Measurements from ENCODE around the gene CHEK1. TPM values are rescaled to one million over a fixed set of nuclear protein-coding genes. Genes with fewer than 3 reads are reported as not detected.
"Not testable (repeated sequence)": the region's sequence is repeated elsewhere in the genome, so short reads cannot be mapped to it uniquely, and the experiment has no call there.

The CHEK1 gene
- polyA plus RNA-seq = 1 to 10 TPM; 4.2 to 6.7 TPM

GRCh38 chr11:125624756-125625213 is at the start of gene CHEK1:
Gene CHEK1 (plus strand): TSS chr11:125625163. CDS start chr11:125626769, 1,606 bp downstream.
- peak within 1 kb of the TSS; percentile 94 to 96 for H3K27ac ChIP-seq (ENCODE audit: low read depth in 2 of 2, low read length in 1 of 2)
- 52 to 56% methylated on average over 9 of the region's 9 CpGs for WGBS, 2 donors

GRCh38 chr11:125577181-125577580 is 47.8 kb upstream of the CHEK1 start:
- not testable (repeated sequence) for H3K4me3 ChIP-seq (ENCODE audit: low read depth in 1 of 2, low read length in 2 of 2); H3K27me3 ChIP-seq (ENCODE audit: control insufficient read depth in 1 of 2, insufficient read depth in 2 of 2, low read length in 2 of 2); H3K9me3 ChIP-seq (ENCODE audit: control insufficient read depth in 2 of 2, insufficient read depth in 1 of 2, low read depth in 1 of 2, low read length in 1 of 2); H3K27ac ChIP-seq (ENCODE audit: low read depth in 2 of 2, low read length in 1 of 2); H3K4me1 ChIP-seq (ENCODE audit: control insufficient read depth in 2 of 2, insufficient read depth in 2 of 2, low read length in 1 of 2)
- H3K36me3 ChIP-seq (ENCODE audit: control insufficient read depth in 2 of 2, insufficient read depth in 2 of 2, low read length in 1 of 2) = peaks cover 21 to 23% of the 10 kb centered on the region in 2 donors
- WGBS, 2 donors = 91 to 95% methylated on average over 14 of the region's 14 CpGs

More at GRCh38 chr11:125624756-125625213, at the start of gene CHEK1:
- Histone ChIP-seq H3K27me3 (ENCODE audit: control insufficient read depth in 1 of 2, insufficient read depth in 2 of 2, low read length in 2 of 2) (no peaks in the 10 kb centered on the region), H3K9me3 (ENCODE audit: control insufficient read depth in 2 of 2, insufficient read depth in 1 of 2, low read depth in 1 of 2, low read length in 1 of 2) (no peaks in the 10 kb centered on the region), H3K36me3 (ENCODE audit: control insufficient read depth in 2 of 2, insufficient read depth in 2 of 2, low read length in 1 of 2) (peaks cover 2 to 4% of the 10 kb centered on the region in 2 donors), H3K4me1 (ENCODE audit: control insufficient read depth in 2 of 2, insufficient read depth in 2 of 2, low read length in 1 of 2) (no peaks in the 10 kb centered on the region), H3K4me3 (ENCODE audit: low read depth in 1 of 2, low read length in 2 of 2) (peak within 1 kb of the TSS; percentile 64 to 75)

GRCh38 chr11:125578783-125579182 is 46.2 kb upstream of the CHEK1 start:
- peaks cover 20 to 23% of the 10 kb centered on the region in 2 donors for H3K36me3 ChIP-seq (ENCODE audit: control insufficient read depth in 2 of 2, insufficient read depth in 2 of 2, low read length in 1 of 2)
- H3K9me3 ChIP-seq (ENCODE audit: control insufficient read depth in 2 of 2, insufficient read depth in 1 of 2, low read depth in 1 of 2, low read length in 1 of 2) = no peaks in the 10 kb centered on the region
- H3K4me3 ChIP-seq (ENCODE audit: low read depth in 1 of 2, low read length in 2 of 2) = no peak overlapping the region
- H3K4me1 ChIP-seq (ENCODE audit: control insufficient read depth in 2 of 2, insufficient read depth in 2 of 2, low read length in 1 of 2) = no peaks in the 10 kb centered on the region
- no peaks in the 10 kb centered on the region for H3K27me3 ChIP-seq (ENCODE audit: control insufficient read depth in 1 of 2, insufficient read depth in 2 of 2, low read length in 2 of 2)
- WGBS, 2 donors = 95 to 98% methylated on average over 2 of the region's 2 CpGs
- no peak overlapping the region for H3K27ac ChIP-seq (ENCODE audit: low read depth in 2 of 2, low read length in 1 of 2)

GRCh38 chr11:125579811-125580210 is 45.2 kb upstream of the CHEK1 start:
- Histone ChIP-seq H3K27me3 (ENCODE audit: control insufficient read depth in 1 of 2, insufficient read depth in 2 of 2, low read length in 2 of 2) (no peaks in the 10 kb centered on the region), H3K27ac (ENCODE audit: low read depth in 2 of 2, low read length in 1 of 2) (no peak overlapping the region), H3K4me3 (ENCODE audit: low read depth in 1 of 2, low read length in 2 of 2) (no peak overlapping the region), H3K36me3 (ENCODE audit: control insufficient read depth in 2 of 2, insufficient read depth in 2 of 2, low read length in 1 of 2) (peaks cover 20% of the 10 kb centered on the region in 2 donors), H3K4me1 (ENCODE audit: control insufficient read depth in 2 of 2, insufficient read depth in 2 of 2, low read length in 1 of 2) (no peaks in the 10 kb centered on the region), H3K9me3 (ENCODE audit: control insufficient read depth in 2 of 2, insufficient read depth in 1 of 2, low read depth in 1 of 2, low read length in 1 of 2) (no peaks in the 10 kb centered on the region)
- 96% methylated on average over 5 of the region's 5 CpGs for WGBS, 2 donors

GRCh38 chr11:125583496-125583895 is 41.5 kb upstream of the CHEK1 start:
- Histone ChIP-seq H3K4me1 (ENCODE audit: control insufficient read depth in 2 of 2, insufficient read depth in 2 of 2, low read length in 1 of 2) (no peaks in the 10 kb centered on the region), H3K4me3 (ENCODE audit: low read depth in 1 of 2, low read length in 2 of 2) (no peak overlapping the region), H3K36me3 (ENCODE audit: control insufficient read depth in 2 of 2, insufficient read depth in 2 of 2, low read length in 1 of 2) (peaks cover 7 to 12% of the 10 kb centered on the region in 2 donors), H3K9me3 (ENCODE audit: control insufficient read depth in 2 of 2, insufficient read depth in 1 of 2, low read depth in 1 of 2, low read length in 1 of 2) (no peaks in the 10 kb centered on the region), H3K27ac (ENCODE audit: low read depth in 2 of 2, low read length in 1 of 2) (no peak overlapping the region), H3K27me3 (ENCODE audit: control insufficient read depth in 1 of 2, insufficient read depth in 2 of 2, low read length in 2 of 2) (no peaks in the 10 kb centered on the region)
- whole genome bisulfite sequencing, 2 donors = 95% methylated on average over 11 of the region's 11 CpGs

- no peak overlapping the region for H3K4me3 ChIP-seq (ENCODE audit: low read depth in 1 of 2, low read length in 2 of 2)
- H3K27me3 ChIP-seq (ENCODE audit: control insufficient read depth in 1 of 2, insufficient read depth in 2 of 2, low read length in 2 of 2) = no peaks in the 10 kb centered on the region
- H3K9me3 ChIP-seq (ENCODE audit: control insufficient read depth in 2 of 2, insufficient read depth in 1 of 2, low read depth in 1 of 2, low read length in 1 of 2) = no peaks in the 10 kb centered on the region
- H3K36me3 ChIP-seq (ENCODE audit: control insufficient read depth in 2 of 2, insufficient read depth in 2 of 2, low read length in 1 of 2) = peaks cover 0 to 8% of the 10 kb centered on the region in 2 donors
- H3K4me1 ChIP-seq (ENCODE audit: control insufficient read depth in 2 of 2, insufficient read depth in 2 of 2, low read length in 1 of 2) = no peaks in the 10 kb centered on the region
- H3K27ac ChIP-seq (ENCODE audit: low read depth in 2 of 2, low read length in 1 of 2) = no peak overlapping the region
- WGBS, 2 donors = 100% methylated on average over 1 of the region's 1 CpG
These were observed 39.5 kb upstream of the CHEK1 start for GRCh38 chr11:125585487-125585886.

- Histone ChIP-seq H3K9me3 (ENCODE audit: control insufficient read depth in 2 of 2, insufficient read depth in 1 of 2, low read depth in 1 of 2, low read length in 1 of 2) (no peaks in the 10 kb centered on the region), H3K27me3 (ENCODE audit: control insufficient read depth in 1 of 2, insufficient read depth in 2 of 2, low read length in 2 of 2) (no peaks in the 10 kb centered on the region), H3K27ac (ENCODE audit: low read depth in 2 of 2, low read length in 1 of 2) (no peak overlapping the region), H3K4me3 (ENCODE audit: low read depth in 1 of 2, low read length in 2 of 2) (no peak overlapping the region), H3K4me1 (ENCODE audit: control insufficient read depth in 2 of 2, insufficient read depth in 2 of 2, low read length in 1 of 2) (no peaks in the 10 kb centered on the region), H3K36me3 (ENCODE audit: control insufficient read depth in 2 of 2, insufficient read depth in 2 of 2, low read length in 1 of 2) (peaks cover 0 to 7% of the 10 kb centered on the region in 2 donors)
- 77 to 82% methylated on average over 3 of the region's 3 CpGs for WGBS, 2 donors
These were observed 38.3 kb upstream of the CHEK1 start for GRCh38 chr11:125586623-125587022.

- H3K27ac ChIP-seq (ENCODE audit: low read depth in 2 of 2, low read length in 1 of 2) = no peak overlapping the region
- WGBS, 2 donors = 89 to 94% methylated on average over 1 of the region's 1 CpG
- no peaks in the 10 kb centered on the region for H3K27me3 ChIP-seq (ENCODE audit: control insufficient read depth in 1 of 2, insufficient read depth in 2 of 2, low read length in 2 of 2)
- peaks cover 0 to 5% of the 10 kb centered on the region in 2 donors for H3K36me3 ChIP-seq (ENCODE audit: control insufficient read depth in 2 of 2, insufficient read depth in 2 of 2, low read length in 1 of 2)
- H3K9me3 ChIP-seq (ENCODE audit: control insufficient read depth in 2 of 2, insufficient read depth in 1 of 2, low read depth in 1 of 2, low read length in 1 of 2) = no peaks in the 10 kb centered on the region
- no peak overlapping the region for H3K4me3 ChIP-seq (ENCODE audit: low read depth in 1 of 2, low read length in 2 of 2)
- no peaks in the 10 kb centered on the region for H3K4me1 ChIP-seq (ENCODE audit: control insufficient read depth in 2 of 2, insufficient read depth in 2 of 2, low read length in 1 of 2)
These were observed 37.5 kb upstream of the CHEK1 start for GRCh38 chr11:125587480-125587879.

- Histone ChIP-seq H3K9me3 (ENCODE audit: control insufficient read depth in 2 of 2, insufficient read depth in 1 of 2, low read depth in 1 of 2, low read length in 1 of 2) (no peaks in the 10 kb centered on the region), H3K27me3 (ENCODE audit: control insufficient read depth in 1 of 2, insufficient read depth in 2 of 2, low read length in 2 of 2) (no peaks in the 10 kb centered on the region), H3K27ac (ENCODE audit: low read depth in 2 of 2, low read length in 1 of 2) (no peak overlapping the region), H3K36me3 (ENCODE audit: control insufficient read depth in 2 of 2, insufficient read depth in 2 of 2, low read length in 1 of 2) (peaks cover 0 to 4% of the 10 kb centered on the region in 2 donors), H3K4me3 (ENCODE audit: low read depth in 1 of 2, low read length in 2 of 2) (no peak overlapping the region), H3K4me1 (ENCODE audit: control insufficient read depth in 2 of 2, insufficient read depth in 2 of 2, low read length in 1 of 2) (no peaks in the 10 kb centered on the region)
- WGBS, 2 donors = 32 to 33% methylated on average over 3 of the region's 3 CpGs
These were observed 36.5 kb upstream of the CHEK1 start for GRCh38 chr11:125588505-125588904.

- H3K4me1 ChIP-seq (ENCODE audit: control insufficient read depth in 2 of 2, insufficient read depth in 2 of 2, low read length in 1 of 2) = no peaks in the 10 kb centered on the region
- H3K27me3 ChIP-seq (ENCODE audit: control insufficient read depth in 1 of 2, insufficient read depth in 2 of 2, low read length in 2 of 2) = no peaks in the 10 kb centered on the region
- H3K4me3 ChIP-seq (ENCODE audit: low read depth in 1 of 2, low read length in 2 of 2) = peak overlapping the region; percentile 71 to 87
- WGBS, 2 donors = 0 to 1% methylated on average over 30 of the region's 30 CpGs
- H3K27ac ChIP-seq (ENCODE audit: low read depth in 2 of 2, low read length in 1 of 2) = peak overlapping the region; percentile 97 to 100
- no peaks in the 10 kb centered on the region for H3K9me3 ChIP-seq (ENCODE audit: control insufficient read depth in 2 of 2, insufficient read depth in 1 of 2, low read depth in 1 of 2, low read length in 1 of 2)
- no peaks in the 10 kb centered on the region for H3K36me3 ChIP-seq (ENCODE audit: control insufficient read depth in 2 of 2, insufficient read depth in 2 of 2, low read length in 1 of 2)
These were observed 33.2 kb upstream of the CHEK1 start for GRCh38 chr11:125591649-125592304.

Measured in esophagus (tissue), 2 donors.